ENCODE results near the gene CDK7.

CDK7 gene

GRCh38 chr5:69213513-69214215, 21.0 kb upstream of the CDK7 start (continued):
- TF ChIP-seq ZSCAN30 (tag by site-specific recombination; IDR thresholded peaks at IDR 0.05): no peak
- TF ChIP-seq SCRT2 (tag by site-specific recombination; IDR thresholded peaks at IDR 0.05): peak; percentile 28; the same call in 1 of the 2 replicates
- peak; percentile 54; the same call in 1 of the 2 replicates for TF ChIP-seq PATZ1 (tag by site-specific recombination; IDR thresholded peaks at IDR 0.05)
- TF ChIP-seq ZBTB17 (tag by site-specific recombination; IDR thresholded peaks at IDR 0.05): peak; percentile 48; the same call in 1 of the 2 replicates
- peak; percentile 77; the same call in 1 of the 2 replicates for TF ChIP-seq ZNF10 (tag by site-specific recombination; IDR thresholded peaks at IDR 0.05)
- no peak for TF ChIP-seq FEZF1 (tag by site-specific recombination; IDR thresholded peaks at IDR 0.05)
- no peak for TF ChIP-seq ZNF473 (tag by site-specific recombination; IDR thresholded peaks at IDR 0.05)
- TF ChIP-seq PRDM2 (tag by site-specific recombination; IDR thresholded peaks at IDR 0.05; ENCODE audit: borderline replicate concordance): no peak
- 0 out of 2 replicates have a peak, but pooled peaks have one; percentile 15 for TF ChIP-seq ZEB2 (tag by site-specific recombination; IDR thresholded peaks at IDR 0.05)
- TF ChIP-seq ZNF394 (tag by site-specific recombination; IDR thresholded peaks at IDR 0.05; ENCODE audit: borderline replicate concordance): 0 out of 2 replicates have a peak, but pooled peaks have one; percentile 9
- TF ChIP-seq ZNF350 (tag by site-specific recombination; IDR thresholded peaks at IDR 0.05): no peak
- no peak for TF ChIP-seq GFI1B (tag by site-specific recombination; IDR thresholded peaks at IDR 0.05)

- no peaks in the 10 kb centered on the region for H3K9me3 ChIP-seq (ENCODE audit: control insufficient read depth, insufficient read depth, low read depth, low read length)
- H3K27ac ChIP-seq (ENCODE audit: extremely low read depth, low read depth, low read length): no peak overlapping the region
- ChIA-PET CTCF (interaction anchor here (0.6 kb wide), 1 partner anchor 1743 kb away, joined by 4 read pairs; no protein-coding TSS in a partner anchor), POLR2A (interaction anchor here (1.8 to 2.2 kb wide), 2 partner anchors 18 to 28 kb away, joined by 7 to 11 read pairs; partner anchors contain the start of genes CDK7 and CENPH)
- no peaks in the 10 kb centered on the region for H3K4me1 ChIP-seq (ENCODE audit: control insufficient read depth, insufficient read depth, low read length)
- H3K36me3 ChIP-seq (ENCODE audit: control insufficient read depth in 2 of 2, insufficient read depth in 1 of 2, low read length in 2 of 2): peaks cover under 1 to 14% of the 10 kb centered on the region in 2 experiments; a peak in 2 of 3 replicates
- peak overlapping the region; percentile 94 for H3K4me3 ChIP-seq (ENCODE audit: low read depth, low read length)
- TF ChIP-seq ZXDB (tag by site-specific recombination; IDR thresholded peaks at IDR 0.05): no peak
- TF ChIP-seq MEIS1 (CRISPR knock-in tag; IDR thresholded peaks at IDR 0.05; ENCODE audit: borderline replicate concordance): no peak
- 0 out of 2 replicates have a peak, but pooled peaks have one; percentile 29 for TF ChIP-seq ZBTB44 (tag by site-specific recombination; IDR thresholded peaks at IDR 0.05)
- no peak for TF ChIP-seq HIC1 (tag by site-specific recombination; IDR thresholded peaks at IDR 0.05)
- no peak for TF ChIP-seq ZNF600 (tag by site-specific recombination; IDR thresholded peaks at IDR 0.05)
- no peak for TF ChIP-seq ZNF629 (tag by site-specific recombination; IDR thresholded peaks at IDR 0.05)
- no peak for TF ChIP-seq KLF17 (tag by site-specific recombination; IDR thresholded peaks at IDR 0.05)
- TF ChIP-seq KLF1 (tag by site-specific recombination; IDR thresholded peaks at IDR 0.05): peak; percentile 35; the same call in 1 of the 2 replicates
These were observed 17.6 kb upstream of the CDK7 start for GRCh38 chr5:69217151-69217511.

All from HEK293 (cell line).